Measurements from ENCODE around the gene MRPL23. TPM values are rescaled to one million over a fixed set of nuclear protein-coding genes. Genes with fewer than 3 reads are reported as not detected.

The MRPL23 gene
- 107 TPM for total RNA-seq
- long read RNA-seq, transcript MRPL23-205 (5 exons, 736 nt): major isoform, 53 of 57 reads
- long read RNA-seq, partial matches to known transcripts: 2 of 57 reads
- long read RNA-seq, other reads (novel, unspliced or antisense): 2 of 57 reads

DNA sequence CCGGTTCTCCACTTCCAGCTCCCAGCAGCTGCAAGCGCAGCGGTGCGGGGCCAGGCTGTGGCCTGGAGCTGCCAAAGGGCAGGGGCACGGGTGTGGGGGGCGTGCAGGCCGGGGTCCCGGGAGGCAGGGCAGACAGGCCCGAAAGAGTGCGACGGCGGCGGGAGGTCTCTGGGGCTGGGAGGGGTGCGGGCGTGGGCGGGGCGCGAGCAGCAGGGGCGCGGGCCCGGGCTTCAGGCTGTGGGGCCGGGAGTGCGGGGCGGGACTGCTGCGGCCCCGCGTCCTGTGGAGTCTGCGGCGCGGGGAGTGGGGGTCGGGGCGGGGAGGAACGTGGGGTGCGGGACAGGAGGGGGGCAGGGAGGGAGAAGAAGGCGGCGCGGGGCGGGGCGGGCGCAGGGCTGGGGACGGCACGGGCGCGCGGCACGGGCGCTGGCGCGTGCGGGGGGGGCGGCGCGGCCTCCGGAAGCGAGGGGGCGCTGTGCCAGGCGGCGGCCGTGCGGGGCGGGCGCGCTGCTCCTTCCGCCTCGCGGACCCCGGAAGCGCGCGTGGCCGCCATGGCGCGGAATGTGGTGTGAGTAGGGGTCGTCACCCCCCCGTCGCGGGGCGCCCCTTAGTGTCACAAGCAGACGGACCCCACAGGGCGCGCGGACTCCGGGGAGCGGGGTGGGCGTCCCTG is at the start of gene MRPL23:
Gene MRPL23 (plus strand): TSS at position 521 of the 673 bp plus-strand sequence. CDS start 31 bp downstream, at position 552.
- intact Hi-C loops (cut with DNase I): no loop called here
- ATAC-seq (peak; percentile 66), DNase-seq (ENCODE audit: missing footprints) (peak; percentile 53)

- DNase-seq (ENCODE audit: missing footprints) (no peak), ATAC-seq (no peak)
- intact Hi-C loops (cut with DNase I): no loop called here
Measured at GRCh38 chr11:1899090-1899489, 48.0 kb upstream of the MRPL23 start.

GRCh38 chr11:1899686-1900085 is 47.4 kb upstream of the MRPL23 start:
- DNase-seq (ENCODE audit: missing footprints) (no peak), ATAC-seq (no peak)
- intact Hi-C loops (cut with DNase I): no loop called here

- intact Hi-C loops (cut with DNase I): no loop called here
- DNase-seq (ENCODE audit: missing footprints) (no peak), ATAC-seq (no peak)
Measured at GRCh38 chr11:1906181-1906580, 41.0 kb upstream of the MRPL23 start.

DNA sequence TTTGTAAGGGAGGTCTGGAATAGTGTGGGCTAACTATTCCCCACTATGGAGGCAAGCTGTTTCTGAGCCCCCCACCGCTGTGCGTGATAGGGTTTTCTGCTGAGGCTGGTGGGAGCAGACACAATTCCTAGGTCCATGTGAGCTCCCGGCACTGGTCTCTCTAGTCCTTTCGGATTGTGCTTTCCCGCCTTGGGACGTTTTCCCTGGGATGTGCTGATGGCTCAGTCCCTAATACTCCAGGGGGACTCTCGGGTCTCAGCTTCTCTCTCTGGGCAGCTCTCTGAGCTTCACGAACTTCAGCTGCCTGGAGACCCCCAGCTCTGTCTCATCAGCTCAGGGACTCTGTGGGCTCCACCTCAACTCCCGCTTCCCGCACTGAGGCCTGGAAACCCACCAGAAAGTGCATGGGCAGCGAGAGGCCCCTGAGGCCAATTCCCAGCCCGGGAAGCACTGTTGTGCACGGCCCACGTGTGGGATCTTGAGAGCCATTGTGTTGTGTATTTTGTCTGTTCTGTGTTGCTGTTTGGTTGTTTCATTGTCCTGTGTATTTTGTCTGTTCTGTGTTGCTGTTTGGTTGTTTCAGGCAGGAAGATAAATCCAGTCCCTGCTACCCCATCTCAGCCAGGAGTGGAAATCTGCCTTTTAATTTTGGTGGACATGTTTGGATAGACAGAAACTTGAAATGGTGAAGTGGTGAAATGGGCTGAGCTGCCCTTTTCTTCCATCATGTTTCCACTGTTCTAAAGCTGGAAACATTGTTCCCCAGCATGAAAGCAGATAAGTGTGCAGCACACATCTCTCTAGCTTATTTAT is 40.3 kb upstream of the MRPL23 start:
- ATAC-seq: no peak
- DNase-seq (ENCODE audit: missing footprints): peak; percentile 30
- intact Hi-C loops (cut with DNase I): no loop called here

GRCh38 chr11:1908618-1909017 is 38.5 kb upstream of the MRPL23 start:
- ATAC-seq (peak; percentile 36), DNase-seq (ENCODE audit: missing footprints) (peak; percentile 11)
- intact Hi-C loops (cut with DNase I): loop anchor here (1.0 kb wide), 1 partner anchor 23 kb away; no protein-coding TSS in a partner anchor

GRCh38 chr11:1909524-1909923 is 37.6 kb upstream of the MRPL23 start:
- DNase-seq (ENCODE audit: missing footprints) (no peak), ATAC-seq (no peak)
- intact Hi-C loops (cut with DNase I): loop anchor here (1.0 kb wide), 1 partner anchor 22 kb away; no protein-coding TSS in a partner anchor

DNA sequence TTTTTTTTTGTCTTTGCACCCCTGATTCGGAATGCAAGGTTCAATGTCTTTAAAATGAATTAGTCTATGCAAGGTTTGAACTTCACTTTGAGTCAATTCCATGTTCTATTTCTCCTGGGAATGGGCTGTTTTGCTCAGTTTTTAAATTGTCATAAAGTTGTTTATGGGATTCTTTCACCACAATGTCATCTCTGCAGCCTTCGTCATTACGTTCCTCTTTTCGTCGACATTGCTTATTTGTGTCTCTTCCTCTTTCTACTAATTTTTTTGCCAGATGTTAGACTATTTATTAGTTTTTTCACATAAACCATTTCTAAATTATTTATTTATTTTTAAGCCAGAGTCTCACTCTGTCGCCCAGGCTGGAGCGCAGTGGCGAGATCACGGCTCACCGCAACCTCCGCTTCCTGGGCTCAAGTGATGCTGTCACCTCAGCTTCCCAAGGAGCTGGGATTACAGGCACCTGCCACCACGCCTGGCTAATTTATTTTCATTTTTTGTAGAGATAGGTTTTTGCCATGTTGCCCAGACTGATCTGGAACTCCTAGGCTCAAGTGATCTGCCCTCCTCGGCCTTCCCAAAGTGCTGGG is 34.7 kb upstream of the MRPL23 start:
- intact Hi-C loops (cut with DNase I): no loop called here
- peak; percentile 46 for DNase-seq (ENCODE audit: missing footprints)
- ATAC-seq: no peak

- ATAC-seq: no peak
Measured at GRCh38 chr11:1913271-1914060, 33.7 kb upstream of the MRPL23 start.

GRCh38 chr11:1915795-1916131 is 31.4 kb upstream of the MRPL23 start:
- intact Hi-C loops (cut with DNase I): loop anchor here (1.0 to 5.0 kb wide), 4 partner anchors 22 to 223 kb away; no protein-coding TSS in a partner anchor
- DNase-seq (ENCODE audit: missing footprints) (no peak), ATAC-seq (no peak)

More at GRCh38 chr11:1913271-1914060, 33.7 kb upstream of the MRPL23 start:
- DNase-seq (ENCODE audit: missing footprints): peak; percentile 40
- intact Hi-C loops (cut with DNase I): loop anchor here (1.0 kb wide), 1 partner anchor 26 kb away; no protein-coding TSS in a partner anchor

GRCh38 chr11:1916132-1916985 is 30.8 kb upstream of the MRPL23 start:
- ATAC-seq (peak; percentile 7), DNase-seq (ENCODE audit: missing footprints) (peak; percentile 62)
- intact Hi-C loops (cut with DNase I): loop anchor here (1.0 to 5.0 kb wide), 4 partner anchors 23 to 224 kb away; no protein-coding TSS in a partner anchor

- intact Hi-C loops (cut with DNase I): loop anchor here (1.0 to 5.0 kb wide), 4 partner anchors 24 to 225 kb away; no protein-coding TSS in a partner anchor
- DNase-seq (ENCODE audit: missing footprints) (peak; percentile 58), ATAC-seq (peak; percentile 58)
Measured at GRCh38 chr11:1916986-1917522, 30.1 kb upstream of the MRPL23 start.

- DNase-seq (ENCODE audit: missing footprints) (peak; percentile 82), ATAC-seq (peak; percentile 65)
- intact Hi-C loops (cut with DNase I): loop anchor here (2.0 to 5.0 kb wide), 3 partner anchors 35 to 225 kb away; no protein-coding TSS in a partner anchor
Measured at GRCh38 chr11:1917523-1918435, 29.4 kb upstream of the MRPL23 start.

DNA sequence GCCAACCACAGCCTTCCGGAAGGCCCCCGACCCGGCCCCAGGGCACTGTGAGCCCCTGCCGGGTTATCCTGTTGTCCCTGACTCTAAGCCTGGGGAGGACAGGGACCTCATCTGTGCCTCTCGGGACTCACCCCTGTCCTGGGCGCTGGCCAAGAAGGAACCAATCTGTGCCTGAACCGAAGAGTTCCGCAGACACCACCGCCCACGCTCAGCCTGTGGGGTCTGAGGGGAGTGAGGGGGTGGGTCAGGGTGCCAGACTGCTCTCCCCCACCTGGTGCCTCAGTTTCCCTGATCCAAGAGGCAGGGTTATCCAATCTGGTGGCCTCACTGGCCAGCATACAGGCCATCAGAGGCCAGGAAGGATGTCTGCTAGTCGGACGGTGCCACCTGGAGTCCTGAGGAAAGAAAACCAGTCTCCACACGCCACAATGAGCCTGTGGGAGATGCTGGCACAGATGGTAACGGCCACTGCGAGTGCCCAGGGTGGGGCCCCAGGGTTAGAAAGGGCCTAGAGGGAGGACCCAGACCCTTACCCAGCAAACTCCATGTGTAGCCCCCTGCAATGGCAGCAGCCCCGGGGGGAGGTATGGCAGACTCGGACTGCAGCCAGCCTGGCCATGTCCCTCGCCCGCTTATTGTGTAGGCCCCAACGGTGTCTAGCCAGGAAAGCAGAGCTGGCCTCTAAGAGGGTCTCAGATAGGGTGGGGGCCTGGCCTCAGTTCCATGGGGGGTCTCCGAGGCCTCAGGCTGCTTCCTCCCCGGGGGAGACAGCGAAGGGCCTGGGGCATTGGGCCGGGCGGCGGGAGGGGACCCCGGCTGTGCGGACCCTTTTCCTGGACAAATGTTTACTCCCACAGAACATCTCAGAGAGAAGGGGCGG is 28.5 kb upstream of the MRPL23 start:
- ATAC-seq (no peak), DNase-seq (ENCODE audit: missing footprints) (peak; percentile 57)
- intact Hi-C loops (cut with DNase I): loop anchor here (5.0 kb wide), 2 partner anchors 36 to 226 kb away; no protein-coding TSS in a partner anchor

All from Right ventricle myocardium inferior (tissue), 1 donor.